Mesenchymal stem cell (in vitro differentiated cells and primary cell): ENCODE data around the gene TRIM67.
A peak's percentile ranks its signal among the peaks of the same experiment; 100 is the strongest.

Source experiments
- DNase-seq: peaks from one replicate; pipeline ENCODE4 v3.0.0-alpha.2; 2013
- H2AFZ ChIP-seq: one replicate; pipeline ENCODE4 v1.6.1; 2013; ENCODE audit warnings: low read depth, mild to moderate bottlenecking, control low read depth, inconsistent platforms, low read length, moderate library complexity
- H2AK5ac ChIP-seq: 2 replicates; pipeline ENCODE4 v1.6.1; 2013; ENCODE audit warnings: low read length, moderate library complexity, mild to moderate bottlenecking, inconsistent platforms; ENCODE audit not compliant: severe bottlenecking
- H2BK120ac ChIP-seq: one replicate; pipeline ENCODE4 v1.6.1; 2013; ENCODE audit warnings: low read depth, mild to moderate bottlenecking, inconsistent platforms, low read length, moderate library complexity
- H2BK12ac ChIP-seq, 2 experiments: one replicate each; pipeline ENCODE4 v1.6.1; 2013; ENCODE audit warnings: inconsistent platforms in 2 of 2, low read length in 2 of 2, mild to moderate bottlenecking in 2 of 2, moderate library complexity in 2 of 2, control low read depth in 1 of 2
- H2BK15ac ChIP-seq: one replicate; pipeline ENCODE4 v1.6.1; 2013; ENCODE audit warnings: mild to moderate bottlenecking, low read depth, inconsistent platforms; ENCODE audit not compliant: poor library complexity, severe bottlenecking
- H2BK5ac ChIP-seq: 2 replicates; pipeline ENCODE4 v1.6.1; 2013; ENCODE audit warnings: low read depth, mild to moderate bottlenecking, low read length, control low read depth, inconsistent platforms; ENCODE audit not compliant: poor library complexity, severe bottlenecking
- H3K14ac ChIP-seq, 2 experiments: one replicate each; pipeline ENCODE4 v1.6.1; 2013; ENCODE audit warnings: inconsistent platforms in 2 of 2, low read length in 2 of 2, control low read depth in 1 of 2, mild to moderate bottlenecking in 1 of 2, moderate library complexity in 1 of 2
- H3K18ac ChIP-seq, 2 experiments: one replicate each; pipeline ENCODE4 v1.6.1; 2013; ENCODE audit warnings: inconsistent platforms in 2 of 2, low read length in 2 of 2, control low read depth in 1 of 2, low read depth in 1 of 2, mild to moderate bottlenecking in 1 of 2
- H3K23ac ChIP-seq, 2 experiments: one replicate each; pipeline ENCODE4 v1.6.1; 2013; ENCODE audit warnings: inconsistent platforms in 2 of 2, low read length in 2 of 2, mild to moderate bottlenecking in 2 of 2, moderate library complexity in 2 of 2, control low read depth in 1 of 2
- H3K27ac ChIP-seq: 2 replicates; pipeline ENCODE4 v1.5.1; 2013; ENCODE audit warnings: mild to moderate bottlenecking, moderate library complexity, low read length, control low read depth, inconsistent platforms; ENCODE audit not compliant: poor library complexity, severe bottlenecking
- H3K27me3 ChIP-seq, 2 experiments: 2 replicates each; pipeline versions ENCODE4 v1.6.1 to v1.7.0; 2013; ENCODE audit warnings: low read length in 2 of 2, mild to moderate bottlenecking in 2 of 2, moderate library complexity in 2 of 2, control low read depth in 1 of 2, inconsistent platforms in 1 of 2; ENCODE audit not compliant: control insufficient read depth in 1 of 2, insufficient read depth in 1 of 2
- H3K36me3 ChIP-seq, 2 experiments: 2 replicates each; pipeline versions ENCODE4 v1.6.1 to v1.7.0; 2013; ENCODE audit warnings: low read length in 2 of 2, control low read depth in 1 of 2, inconsistent platforms in 1 of 2, low read depth in 1 of 2, mild to moderate bottlenecking in 1 of 2; ENCODE audit not compliant: insufficient read depth in 2 of 2, control insufficient read depth in 1 of 2
- H3K4ac ChIP-seq, 2 experiments: one replicate each; pipeline ENCODE4 v1.6.1; 2013; ENCODE audit warnings: inconsistent platforms in 2 of 2, low read length in 2 of 2, mild to moderate bottlenecking in 2 of 2, moderate library complexity in 2 of 2, control low read depth in 1 of 2, low read depth in 1 of 2
- H3K4me1 ChIP-seq: 2 replicates; pipeline ENCODE4 v1.6.1; 2013; ENCODE audit warnings: low read depth, low read length, control low read depth; ENCODE audit not compliant: control insufficient read depth, insufficient read depth
- H3K4me2 ChIP-seq: 2 replicates; pipeline ENCODE4 v1.6.1; 2013; ENCODE audit warnings: low read length, mild to moderate bottlenecking, inconsistent platforms; ENCODE audit not compliant: poor library complexity, severe bottlenecking
- H3K4me3 ChIP-seq, 2 experiments: 2 replicates each; pipeline versions ENCODE4 v1.5.1 to v1.7.0; 2013; ENCODE audit warnings: low read length in 2 of 2, mild to moderate bottlenecking in 2 of 2, control low read depth in 1 of 2, low read depth in 1 of 2; ENCODE audit not compliant: insufficient read depth in 1 of 2
- H3K79me1 ChIP-seq: replicated peaks from 2 replicates; pipeline ENCODE4 v1.6.1; 2013; ENCODE audit warnings: mild to moderate bottlenecking, control low read depth, low read length, inconsistent platforms; ENCODE audit not compliant: poor library complexity, severe bottlenecking
- H3K9ac ChIP-seq: 2 replicates; pipeline ENCODE4 v1.7.0; 2013; ENCODE audit warnings: mild to moderate bottlenecking, low read length, moderate library complexity
- H3K9me3 ChIP-seq: 2 replicates; pipeline ENCODE4 v1.7.0; 2013; ENCODE audit warnings: mild to moderate bottlenecking, low read length; ENCODE audit not compliant: control insufficient read depth
- H4K8ac ChIP-seq: one replicate; pipeline ENCODE4 v1.6.1; 2013; ENCODE audit warnings: inconsistent platforms, mild to moderate bottlenecking, low read length, moderate library complexity
- H4K91ac ChIP-seq: one replicate; pipeline ENCODE4 v1.6.1; 2013; ENCODE audit warnings: mild to moderate bottlenecking, low read length, inconsistent platforms
- WGBS: methylation state at CpG from one replicate; pipeline ENCODE4 v1.1.7; 2013; ENCODE audit warnings: mixed read lengths; 5-methylcytosine and 5-hydroxymethylcytosine counted together

TRIM67 gene

DNA sequence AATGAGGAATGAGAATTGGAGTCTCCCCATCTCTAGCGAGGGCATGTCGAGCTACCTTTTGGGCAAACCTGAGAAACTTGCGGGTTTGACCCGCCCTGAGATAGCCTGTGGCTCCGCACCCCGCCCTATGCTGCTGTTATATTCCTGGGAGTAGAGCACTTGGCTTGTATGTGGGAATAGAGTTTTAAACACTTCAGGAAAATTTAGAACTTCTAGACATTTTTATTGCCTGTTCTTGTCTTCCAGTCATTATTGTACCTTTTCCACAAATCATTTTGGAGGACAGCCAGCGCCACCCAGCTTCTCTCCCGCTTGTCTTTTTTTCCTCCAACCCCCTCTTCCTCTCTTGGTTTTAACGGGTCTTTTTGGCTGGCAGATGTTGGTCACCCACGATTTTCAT lies 79.9 kb downstream of the TRIM67 start:
- Histone ChIP-seq H4K8ac (no peak overlapping the region), H2AFZ (no peak overlapping the region), H3K9me3 (no peaks in the 10 kb centered on the region), H3K14ac (no peak overlapping the region), H3K79me1 (peaks cover 31% of the 10 kb centered on the region), H3K27ac (no peak overlapping the region), H3K18ac (no peak overlapping the region), H2BK15ac (no peak overlapping the region), H2BK5ac (no peak overlapping the region), H3K4ac (peak overlapping the region in 1 of 2 experiments; percentile 1), H3K9ac (peak overlapping the region; percentile 94), H3K36me3 (peaks cover 3 to 30% of the 10 kb centered on the region in 2 experiments), H3K4me2 (peak overlapping the region; percentile 67), H3K27me3 (no peaks in the 10 kb centered on the region), H3K4me3 (peak overlapping the region; percentile 70 to 93), H4K91ac (no peak overlapping the region), H2BK120ac (peak overlapping the region; percentile 21), H3K4me1 (no peaks in the 10 kb centered on the region), H2BK12ac (no peak overlapping the region), H3K23ac (no peak overlapping the region), H2AK5ac (no peak overlapping the region)
- no peak for DNase-seq
- 2% methylated on average over 7 of the region's 10 CpGs for WGBS

DNA sequence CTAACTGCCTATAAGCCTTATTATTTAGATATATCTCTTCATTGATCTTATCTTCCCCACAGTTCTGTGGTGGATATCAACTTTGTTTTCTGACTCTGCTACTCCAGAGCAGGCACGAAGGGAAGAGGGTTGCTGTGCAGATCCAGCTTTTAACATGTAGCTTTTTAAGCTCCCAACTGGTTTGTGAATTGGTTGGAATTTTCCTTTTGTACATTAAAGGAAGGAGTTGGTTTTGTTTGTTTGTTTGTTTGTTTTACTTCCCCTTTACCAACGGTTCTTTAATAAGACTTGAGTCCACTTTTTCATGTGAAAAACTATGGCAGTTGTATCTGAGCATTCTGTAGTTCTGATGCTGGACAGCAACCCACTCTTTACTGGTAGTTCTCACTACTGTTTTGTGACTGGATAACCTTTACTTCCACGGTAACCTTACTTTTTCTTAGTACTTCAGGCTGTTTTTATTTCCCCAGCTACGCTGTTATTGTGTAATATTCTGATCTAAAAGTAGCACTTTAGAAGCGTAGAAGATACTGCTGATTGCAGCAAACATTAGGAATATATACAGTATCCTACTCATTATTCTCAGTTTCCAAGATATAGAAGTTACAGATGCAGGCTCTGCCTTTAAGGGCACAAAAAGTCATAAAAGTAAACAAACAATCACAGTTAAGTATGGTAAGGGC lies 80.8 kb downstream of the TRIM67 start:
- no peak overlapping the region for H3K27ac ChIP-seq

DNA sequence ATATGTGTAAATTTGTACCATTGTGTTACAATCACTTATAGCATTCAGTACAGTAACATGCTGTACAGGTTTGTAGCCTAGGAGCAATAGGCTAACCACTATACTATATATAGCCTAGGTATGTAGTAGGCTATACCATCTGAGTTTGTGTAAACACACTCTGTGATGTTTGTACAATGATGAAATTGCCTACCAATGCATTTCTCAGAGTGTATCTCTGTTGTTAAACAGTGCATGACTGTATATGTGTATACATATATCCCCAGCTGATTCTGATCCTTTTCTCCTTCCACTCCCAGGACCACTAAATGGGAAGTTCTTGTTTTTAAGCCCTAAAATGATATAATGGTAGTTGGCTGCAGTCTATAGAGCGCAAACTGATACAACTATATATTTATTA lies 86.9 kb downstream of the TRIM67 start:
- Histone ChIP-seq H2BK12ac (no peak overlapping the region), H2AK5ac (no peak overlapping the region), H3K36me3 (peaks cover 3 to 47% of the 10 kb centered on the region in 2 experiments), H2BK15ac (no peak overlapping the region), H3K23ac (no peak overlapping the region), H2BK5ac (no peak overlapping the region), H3K79me1 (peaks cover 31% of the 10 kb centered on the region), H3K4me1 (no peaks in the 10 kb centered on the region), H2BK120ac (no peak overlapping the region), H4K91ac (no peak overlapping the region), H3K27me3 (no peaks in the 10 kb centered on the region), H3K14ac (no peak overlapping the region), H3K9ac (no peak overlapping the region), H3K4ac (no peak overlapping the region), H3K27ac (no peak overlapping the region), H3K4me2 (no peak overlapping the region), H3K9me3 (peaks cover 43% of the 10 kb centered on the region), H3K18ac (no peak overlapping the region), H4K8ac (no peak overlapping the region), H2AFZ (no peak overlapping the region), H3K4me3 (no peak overlapping the region)
- DNase-seq, result peak; percentile 35
- no CpG with 5 or more reads among the region's 1 CpG for WGBS

More for the DNA sequence above, 80.8 kb downstream of the TRIM67 start:
- no peak overlapping the region for H2BK15ac ChIP-seq
- H3K9me3 ChIP-seq, result peaks cover 3% of the 10 kb centered on the region
- H3K14ac ChIP-seq, result no peak overlapping the region
- no peak overlapping the region for H4K8ac ChIP-seq
- peaks cover 0 to 27% of the 10 kb centered on the region in 2 experiments for H3K36me3 ChIP-seq
- H3K79me1 ChIP-seq, result peaks cover 31% of the 10 kb centered on the region
- no peaks in the 10 kb centered on the region for H3K4me1 ChIP-seq
- no peak overlapping the region for H4K91ac ChIP-seq
- H3K4ac ChIP-seq, result no peak overlapping the region
- peak overlapping the region; percentile 18 for H3K4me2 ChIP-seq
- H2AFZ ChIP-seq, result no peak overlapping the region
- no peaks in the 10 kb centered on the region for H3K27me3 ChIP-seq
- no peak overlapping the region for H3K18ac ChIP-seq
- peak overlapping the region in 1 of 2 experiments; percentile 93 for H3K4me3 ChIP-seq
- H3K9ac ChIP-seq, result peak overlapping the region; percentile 94
- H2AK5ac ChIP-seq, result no peak overlapping the region
- H2BK5ac ChIP-seq, result no peak overlapping the region
- no peak overlapping the region for H2BK120ac ChIP-seq
- H3K23ac ChIP-seq, result no peak overlapping the region
- DNase-seq, result peak; percentile 56
- WGBS, result 81% methylated on average over 1 of the region's 5 CpGs
- H2BK12ac ChIP-seq, result no peak overlapping the region

DNA sequence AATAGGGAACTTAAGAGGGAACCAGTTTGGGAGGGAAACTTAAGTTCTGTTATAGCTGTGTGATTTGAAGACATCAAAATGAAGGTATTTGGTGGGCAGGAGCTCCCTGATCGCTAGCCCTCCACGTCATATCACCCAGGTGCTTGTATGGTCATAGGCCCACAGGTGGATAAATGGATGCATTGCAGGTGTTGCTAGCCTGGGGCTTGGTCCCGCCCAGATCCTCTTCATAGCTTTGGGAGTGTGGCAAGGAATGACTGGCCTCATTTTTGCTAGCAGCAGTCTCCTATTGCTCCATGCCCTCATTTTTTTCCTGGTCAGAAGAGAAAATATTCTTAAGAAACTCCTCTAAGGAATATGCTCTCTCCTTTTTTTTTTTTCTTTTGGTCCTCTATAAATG lies 90.5 kb downstream of the TRIM67 start:
- Histone ChIP-seq H3K27ac (no peak overlapping the region), H4K8ac (no peak overlapping the region), H3K36me3 (peaks cover 20 to 63% of the 10 kb centered on the region in 2 experiments), H3K27me3 (no peaks in the 10 kb centered on the region), H3K4me3 (no peak overlapping the region), H3K4ac (no peak overlapping the region), H3K9ac (no peak overlapping the region), H2BK12ac (no peak overlapping the region), H3K18ac (no peak overlapping the region), H3K79me1 (peaks cover 28% of the 10 kb centered on the region), H3K14ac (no peak overlapping the region), H3K23ac (no peak overlapping the region), H2BK15ac (no peak overlapping the region), H2AK5ac (no peak overlapping the region), H3K4me1 (no peaks in the 10 kb centered on the region), H2BK120ac (no peak overlapping the region), H2AFZ (no peak overlapping the region), H3K4me2 (no peak overlapping the region), H4K91ac (no peak overlapping the region), H3K9me3 (peaks cover 67% of the 10 kb centered on the region), H2BK5ac (no peak overlapping the region)
- DNase-seq, result no peak
- WGBS, result 95% methylated on average over 3 of the region's 3 CpGs
